SK-N-SH treated with all-trans-retinoic acid at 6 μM for 48 hours (cell line): ENCODE measurements around the gene SP2.

ENCODE experiments used
- ATAC-seq: fragments of 200-7000 bp; cut with Tn5 transposase; 3 replicates; pipeline ENCODE4 v1.9.1; 2020; ENCODE audit warnings: mild to moderate bottlenecking, moderate library complexity
- ARNTL ChIP-seq: fragments of 450-650 bp; formaldehyde crosslinking; IDR thresholded peaks from 2 replicates; pipeline ENCODE4 v1.5.0; 2020; ENCODE audit warnings: low read depth, mild to moderate bottlenecking, moderate library complexity, borderline replicate concordance
- BACH2 ChIP-seq: fragments of 250-450 bp; sonication (Bioruptor Pico); IDR thresholded peaks from 2 replicates; pipeline ENCODE4 v1.9.0; 2021; ENCODE audit warnings: mild to moderate bottlenecking, borderline replicate concordance
- CSDC2 ChIP-seq: fragments of 250-450 bp; sonication (Bioruptor Pico); IDR thresholded peaks from 2 replicates; pipeline ENCODE4 v1.5.0; 2020; ENCODE audit warnings: mild to moderate bottlenecking, moderate library complexity
- ESRRG ChIP-seq: fragments of 250-450 bp; sonication (Bioruptor Pico); IDR thresholded peaks from 2 replicates; pipeline ENCODE4 v1.6.1; 2021; ENCODE audit warnings: mild to moderate bottlenecking
- GLIS3 ChIP-seq: fragments of 250-450 bp; sonication (Bioruptor Pico); IDR thresholded peaks from 2 replicates; pipeline ENCODE4 v1.5.0; 2020; ENCODE audit warnings: mild to moderate bottlenecking, moderate library complexity
- ISL1 ChIP-seq: fragments of 250-450 bp; sonication (Bioruptor Pico); IDR thresholded peaks from 2 replicates; pipeline ENCODE4 v2.1.2; 2022; ENCODE audit warnings: mild to moderate bottlenecking, moderate library complexity
- OSR1 ChIP-seq: fragments of 250-450 bp; sonication (Bioruptor Pico); IDR thresholded peaks from 2 replicates; pipeline ENCODE4 v1.8.0; 2022; ENCODE audit warnings: moderate library complexity, mild to moderate bottlenecking, inconsistent platforms
- RARB ChIP-seq: fragments of 250-450 bp; sonication (Bioruptor Pico); IDR thresholded peaks from 2 replicates; pipeline ENCODE4 v1.8.0; 2021; ENCODE audit warnings: mild to moderate bottlenecking, moderate library complexity
- SNAI2 ChIP-seq: fragments of 250-450 bp; sonication (Bioruptor Pico); IDR thresholded peaks from 2 replicates; pipeline ENCODE4 v1.5.0; 2020; ENCODE audit warnings: mild to moderate bottlenecking, moderate library complexity
- TCF4 ChIP-seq: fragments of 250-450 bp; sonication (Bioruptor Pico); IDR thresholded peaks from 2 replicates; pipeline ENCODE4 v1.8.0; 2021; ENCODE audit warnings: mild to moderate bottlenecking, moderate library complexity, borderline replicate concordance
- TOX ChIP-seq: fragments of 250-450 bp; sonication (Bioruptor Pico); IDR thresholded peaks from 2 replicates; pipeline ENCODE4 v1.8.0; 2021; ENCODE audit warnings: mild to moderate bottlenecking, moderate library complexity, borderline replicate concordance
- ZC3H10 ChIP-seq: fragments of 250-450 bp; sonication (Bioruptor Pico); IDR thresholded peaks from 2 replicates; pipeline ENCODE4 v1.5.1; 2021; ENCODE audit warnings: mild to moderate bottlenecking, moderate library complexity
- ZFP30 ChIP-seq: fragments of 450-650 bp; formaldehyde crosslinking; IDR thresholded peaks from 2 replicates; pipeline ENCODE4 v1.5.0; 2022; ENCODE audit warnings: mild to moderate bottlenecking, moderate library complexity
- ZNF565 ChIP-seq: fragments of 450-650 bp; formaldehyde crosslinking; conservative IDR thresholded peaks from 2 replicates; pipeline ENCODE4 v1.5.0; 2020; ENCODE audit warnings: low read depth, mild to moderate bottlenecking, moderate library complexity
- ZNF70 ChIP-seq: fragments of 450-650 bp; formaldehyde crosslinking; IDR thresholded peaks from 2 replicates; pipeline ENCODE4 v1.5.0; 2020; ENCODE audit warnings: mild to moderate bottlenecking, moderate library complexity
- ZNF8 ChIP-seq: fragments of 450-650 bp; formaldehyde crosslinking; IDR thresholded peaks from 2 replicates; pipeline ENCODE4 v1.5.0; 2020; ENCODE audit warnings: mild to moderate bottlenecking, moderate library complexity
- TF ChIP-seq, protein P1 (sequence below): fragments of 250-450 bp; sonication (Bioruptor Pico); IDR thresholded peaks from 2 replicates; pipeline ENCODE4 v1.8.0; 2020; ENCODE audit warnings: mild to moderate bottlenecking, moderate library complexity, borderline replicate concordance
- TF ChIP-seq, protein P2 (sequence below): fragments of 250-450 bp; sonication (Bioruptor Pico); IDR thresholded peaks from 2 replicates; pipeline ENCODE4 v1.5.1; 2021; ENCODE audit warnings: mild to moderate bottlenecking, moderate library complexity
- TF ChIP-seq, protein P3 (sequence below): fragments of 250-450 bp; sonication (Bioruptor Pico); IDR thresholded peaks from 2 replicates; pipeline ENCODE4 v1.5.0; 2020; ENCODE audit warnings: mild to moderate bottlenecking, moderate library complexity
- TF ChIP-seq, protein P4 (sequence below): fragments of 250-450 bp; sonication (Bioruptor Pico); IDR thresholded peaks from 2 replicates; pipeline ENCODE4 v1.5.1; 2020; ENCODE audit warnings: low read depth, mild to moderate bottlenecking, moderate library complexity
- TF ChIP-seq, protein P5 (sequence below): fragments of 250-450 bp; sonication (Bioruptor Pico); IDR thresholded peaks from 2 replicates; pipeline ENCODE4 v1.8.0; 2021; ENCODE audit warnings: low read depth, mild to moderate bottlenecking, moderate library complexity, borderline replicate concordance

The SP2 gene

DNA sequence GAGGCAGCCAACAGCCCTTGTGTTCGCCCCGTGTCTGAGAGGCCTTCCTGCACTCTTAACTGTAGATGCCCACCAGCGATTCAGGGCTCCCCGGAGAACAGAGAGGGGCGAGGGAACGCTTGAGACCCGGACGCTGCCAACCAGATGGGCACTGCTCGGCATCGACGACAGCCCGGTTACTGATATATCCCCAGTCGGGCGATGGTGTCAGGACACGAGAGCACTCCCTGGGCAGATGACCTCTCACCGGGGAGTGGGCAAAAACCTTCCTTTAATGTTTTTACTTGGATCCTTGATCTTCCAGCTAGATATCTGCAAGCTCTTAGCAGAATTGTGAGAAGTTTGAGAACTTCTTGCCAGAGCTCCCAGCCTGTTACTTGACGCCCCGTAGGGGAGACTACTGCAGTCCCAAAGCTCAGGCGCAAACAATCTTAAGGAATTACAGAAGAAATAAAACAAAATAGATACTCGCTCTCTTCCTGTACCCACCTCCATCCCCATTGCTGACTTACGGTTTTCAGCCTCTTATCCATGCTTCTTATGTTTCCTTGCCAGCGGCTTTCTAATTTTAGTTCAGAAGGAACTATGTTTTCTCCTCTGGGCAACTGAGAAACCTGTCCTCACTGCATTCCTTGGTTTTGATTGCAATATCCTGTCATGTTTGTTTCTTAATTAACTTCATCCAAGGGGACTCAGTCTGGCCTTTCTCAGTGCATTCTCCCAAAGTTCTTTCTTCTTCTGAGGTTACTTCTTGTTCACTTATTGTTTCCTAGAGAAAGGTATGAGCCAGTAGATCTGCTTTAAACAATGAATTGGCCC is 845 bp downstream of the SP2 start:
- ATAC-seq: no peak
- TF ChIP-seq, protein P1, sequence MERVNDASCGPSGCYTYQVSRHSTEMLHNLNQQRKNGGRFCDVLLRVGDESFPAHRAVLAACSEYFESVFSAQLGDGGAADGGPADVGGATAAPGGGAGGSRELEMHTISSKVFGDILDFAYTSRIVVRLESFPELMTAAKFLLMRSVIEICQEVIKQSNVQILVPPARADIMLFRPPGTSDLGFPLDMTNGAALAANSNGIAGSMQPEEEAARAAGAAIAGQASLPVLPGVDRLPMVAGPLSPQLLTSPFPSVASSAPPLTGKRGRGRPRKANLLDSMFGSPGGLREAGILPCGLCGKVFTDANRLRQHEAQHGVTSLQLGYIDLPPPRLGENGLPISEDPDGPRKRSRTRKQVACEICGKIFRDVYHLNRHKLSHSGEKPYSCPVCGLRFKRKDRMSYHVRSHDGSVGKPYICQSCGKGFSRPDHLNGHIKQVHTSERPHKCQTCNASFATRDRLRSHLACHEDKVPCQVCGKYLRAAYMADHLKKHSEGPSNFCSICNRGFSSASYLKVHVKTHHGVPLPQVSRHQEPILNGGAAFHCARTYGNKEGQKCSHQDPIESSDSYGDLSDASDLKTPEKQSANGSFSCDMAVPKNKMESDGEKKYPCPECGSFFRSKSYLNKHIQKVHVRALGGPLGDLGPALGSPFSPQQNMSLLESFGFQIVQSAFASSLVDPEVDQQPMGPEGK (CRISPR knock-in tag): peak; percentile 66; the same call in 1 of the 2 replicates
- TF ChIP-seq, protein P2, sequence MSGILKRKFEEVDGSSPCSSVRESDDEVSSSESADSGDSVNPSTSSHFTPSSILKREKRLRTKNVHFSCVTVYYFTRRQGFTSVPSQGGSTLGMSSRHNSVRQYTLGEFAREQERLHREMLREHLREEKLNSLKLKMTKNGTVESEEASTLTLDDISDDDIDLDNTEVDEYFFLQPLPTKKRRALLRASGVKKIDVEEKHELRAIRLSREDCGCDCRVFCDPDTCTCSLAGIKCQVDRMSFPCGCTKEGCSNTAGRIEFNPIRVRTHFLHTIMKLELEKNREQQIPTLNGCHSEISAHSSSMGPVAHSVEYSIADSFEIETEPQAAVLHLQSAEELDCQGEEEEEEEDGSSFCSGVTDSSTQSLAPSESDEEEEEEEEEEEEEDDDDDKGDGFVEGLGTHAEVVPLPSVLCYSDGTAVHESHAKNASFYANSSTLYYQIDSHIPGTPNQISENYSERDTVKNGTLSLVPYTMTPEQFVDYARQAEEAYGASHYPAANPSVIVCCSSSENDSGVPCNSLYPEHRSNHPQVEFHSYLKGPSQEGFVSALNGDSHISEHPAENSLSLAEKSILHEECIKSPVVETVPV (CRISPR knock-in tag): no peak
- TF ChIP-seq ZNF565 (CRISPR knock-in tag) (no peak), RARB (CRISPR knock-in tag) (no peak), ZFP30 (CRISPR knock-in tag) (no peak)
- TF ChIP-seq, protein P3, sequence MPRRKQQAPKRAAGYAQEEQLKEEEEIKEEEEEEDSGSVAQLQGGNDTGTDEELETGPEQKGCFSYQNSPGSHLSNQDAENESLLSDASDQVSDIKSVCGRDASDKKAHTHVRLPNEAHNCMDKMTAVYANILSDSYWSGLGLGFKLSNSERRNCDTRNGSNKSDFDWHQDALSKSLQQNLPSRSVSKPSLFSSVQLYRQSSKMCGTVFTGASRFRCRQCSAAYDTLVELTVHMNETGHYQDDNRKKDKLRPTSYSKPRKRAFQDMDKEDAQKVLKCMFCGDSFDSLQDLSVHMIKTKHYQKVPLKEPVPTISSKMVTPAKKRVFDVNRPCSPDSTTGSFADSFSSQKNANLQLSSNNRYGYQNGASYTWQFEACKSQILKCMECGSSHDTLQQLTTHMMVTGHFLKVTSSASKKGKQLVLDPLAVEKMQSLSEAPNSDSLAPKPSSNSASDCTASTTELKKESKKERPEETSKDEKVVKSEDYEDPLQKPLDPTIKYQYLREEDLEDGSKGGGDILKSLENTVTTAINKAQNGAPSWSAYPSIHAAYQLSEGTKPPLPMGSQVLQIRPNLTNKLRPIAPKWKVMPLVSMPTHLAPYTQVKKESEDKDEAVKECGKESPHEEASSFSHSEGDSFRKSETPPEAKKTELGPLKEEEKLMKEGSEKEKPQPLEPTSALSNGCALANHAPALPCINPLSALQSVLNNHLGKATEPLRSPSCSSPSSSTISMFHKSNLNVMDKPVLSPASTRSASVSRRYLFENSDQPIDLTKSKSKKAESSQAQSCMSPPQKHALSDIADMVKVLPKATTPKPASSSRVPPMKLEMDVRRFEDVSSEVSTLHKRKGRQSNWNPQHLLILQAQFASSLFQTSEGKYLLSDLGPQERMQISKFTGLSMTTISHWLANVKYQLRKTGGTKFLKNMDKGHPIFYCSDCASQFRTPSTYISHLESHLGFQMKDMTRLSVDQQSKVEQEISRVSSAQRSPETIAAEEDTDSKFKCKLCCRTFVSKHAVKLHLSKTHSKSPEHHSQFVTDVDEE (CRISPR knock-in tag): no peak

DNA sequence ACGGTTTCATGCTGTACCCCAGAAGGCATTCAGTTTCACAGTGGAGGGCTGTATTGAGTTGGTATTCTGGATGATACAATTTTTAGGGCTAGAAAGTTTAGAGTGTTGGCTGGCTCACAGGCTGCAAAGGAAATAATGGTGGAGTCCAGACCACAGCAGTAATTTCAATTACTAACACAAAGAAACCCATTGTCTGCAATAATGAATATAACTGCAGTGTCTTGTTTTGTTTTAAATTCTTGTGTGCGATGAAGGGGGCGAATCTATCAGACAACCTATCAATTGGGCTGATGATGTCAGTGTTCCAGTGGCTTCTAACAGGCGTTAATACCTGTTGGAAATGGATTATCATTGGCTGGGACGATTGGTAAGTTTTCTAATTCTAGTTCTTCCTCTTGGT is 1.5 kb downstream of the SP2 start:
- ATAC-seq: no peak
- TF ChIP-seq, protein P4, sequence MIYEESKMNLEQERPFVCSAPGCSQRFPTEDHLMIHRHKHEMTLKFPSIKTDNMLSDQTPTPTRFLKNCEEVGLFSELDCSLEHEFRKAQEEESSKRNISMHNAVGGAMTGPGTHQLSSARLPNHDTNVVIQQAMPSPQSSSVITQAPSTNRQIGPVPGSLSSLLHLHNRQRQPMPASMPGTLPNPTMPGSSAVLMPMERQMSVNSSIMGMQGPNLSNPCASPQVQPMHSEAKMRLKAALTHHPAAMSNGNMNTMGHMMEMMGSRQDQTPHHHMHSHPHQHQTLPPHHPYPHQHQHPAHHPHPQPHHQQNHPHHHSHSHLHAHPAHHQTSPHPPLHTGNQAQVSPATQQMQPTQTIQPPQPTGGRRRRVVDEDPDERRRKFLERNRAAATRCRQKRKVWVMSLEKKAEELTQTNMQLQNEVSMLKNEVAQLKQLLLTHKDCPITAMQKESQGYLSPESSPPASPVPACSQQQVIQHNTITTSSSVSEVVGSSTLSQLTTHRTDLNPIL (CRISPR knock-in tag): no peak
- TF ChIP-seq, protein P1 (CRISPR knock-in tag): no peak
- TF ChIP-seq OSR1 (CRISPR knock-in tag) (no peak), TOX (CRISPR knock-in tag) (no peak), ZNF70 (no peak), ARNTL (CRISPR knock-in tag) (no peak), ISL1 (CRISPR knock-in tag) (no peak), RARB (CRISPR knock-in tag) (no peak)
- TF ChIP-seq, protein P5, sequence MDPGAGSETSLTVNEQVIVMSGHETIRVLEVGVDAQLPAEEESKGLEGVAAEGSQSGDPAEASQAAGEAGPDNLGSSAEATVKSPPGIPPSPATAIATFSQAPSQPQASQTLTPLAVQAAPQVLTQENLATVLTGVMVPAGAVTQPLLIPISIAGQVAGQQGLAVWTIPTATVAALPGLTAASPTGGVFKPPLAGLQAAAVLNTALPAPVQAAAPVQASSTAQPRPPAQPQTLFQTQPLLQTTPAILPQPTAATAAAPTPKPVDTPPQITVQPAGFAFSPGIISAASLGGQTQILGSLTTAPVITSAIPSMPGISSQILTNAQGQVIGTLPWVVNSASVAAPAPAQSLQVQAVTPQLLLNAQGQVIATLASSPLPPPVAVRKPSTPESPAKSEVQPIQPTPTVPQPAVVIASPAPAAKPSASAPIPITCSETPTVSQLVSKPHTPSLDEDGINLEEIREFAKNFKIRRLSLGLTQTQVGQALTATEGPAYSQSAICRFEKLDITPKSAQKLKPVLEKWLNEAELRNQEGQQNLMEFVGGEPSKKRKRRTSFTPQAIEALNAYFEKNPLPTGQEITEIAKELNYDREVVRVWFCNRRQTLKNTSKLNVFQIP (CRISPR knock-in tag): no peak
- TF ChIP-seq, all 23 proteins: peak for 0

DNA sequence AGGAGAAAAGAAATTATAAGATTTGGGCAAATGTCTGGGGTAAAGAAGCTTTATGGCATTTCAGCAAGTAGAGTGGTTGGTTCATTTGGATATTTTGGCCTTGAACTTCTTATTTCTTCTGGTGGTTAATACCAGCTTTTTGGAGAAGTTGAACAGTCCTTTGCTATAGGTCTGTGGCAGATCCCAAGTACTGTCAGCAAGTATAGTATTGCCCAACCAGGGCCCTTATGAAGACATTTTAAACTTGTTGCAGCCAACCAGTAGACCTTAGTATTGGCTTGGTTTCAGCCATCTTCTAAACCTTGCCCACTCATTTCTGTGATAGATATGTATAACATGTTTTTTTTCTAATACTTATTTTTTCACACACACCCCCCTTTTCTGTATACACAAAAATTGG is 2.2 kb downstream of the SP2 start:
- TF ChIP-seq SNAI2 (CRISPR knock-in tag) (no peak), OSR1 (CRISPR knock-in tag) (no peak), RARB (CRISPR knock-in tag) (no peak), CSDC2 (CRISPR knock-in tag) (no peak), ZNF8 (CRISPR knock-in tag) (no peak), ESRRG (no peak), BACH2 (CRISPR knock-in tag) (no peak), GLIS3 (CRISPR knock-in tag) (no peak), ZC3H10 (CRISPR knock-in tag) (no peak), TCF4 (CRISPR knock-in tag) (no peak), ZNF565 (CRISPR knock-in tag) (no peak)
- TF ChIP-seq, protein P4 (CRISPR knock-in tag): no peak
- TF ChIP-seq, protein P2 (CRISPR knock-in tag): no peak
- ATAC-seq: no peak
